ENCODE results near the gene LRFN2.

The LRFN2 gene

DNA sequence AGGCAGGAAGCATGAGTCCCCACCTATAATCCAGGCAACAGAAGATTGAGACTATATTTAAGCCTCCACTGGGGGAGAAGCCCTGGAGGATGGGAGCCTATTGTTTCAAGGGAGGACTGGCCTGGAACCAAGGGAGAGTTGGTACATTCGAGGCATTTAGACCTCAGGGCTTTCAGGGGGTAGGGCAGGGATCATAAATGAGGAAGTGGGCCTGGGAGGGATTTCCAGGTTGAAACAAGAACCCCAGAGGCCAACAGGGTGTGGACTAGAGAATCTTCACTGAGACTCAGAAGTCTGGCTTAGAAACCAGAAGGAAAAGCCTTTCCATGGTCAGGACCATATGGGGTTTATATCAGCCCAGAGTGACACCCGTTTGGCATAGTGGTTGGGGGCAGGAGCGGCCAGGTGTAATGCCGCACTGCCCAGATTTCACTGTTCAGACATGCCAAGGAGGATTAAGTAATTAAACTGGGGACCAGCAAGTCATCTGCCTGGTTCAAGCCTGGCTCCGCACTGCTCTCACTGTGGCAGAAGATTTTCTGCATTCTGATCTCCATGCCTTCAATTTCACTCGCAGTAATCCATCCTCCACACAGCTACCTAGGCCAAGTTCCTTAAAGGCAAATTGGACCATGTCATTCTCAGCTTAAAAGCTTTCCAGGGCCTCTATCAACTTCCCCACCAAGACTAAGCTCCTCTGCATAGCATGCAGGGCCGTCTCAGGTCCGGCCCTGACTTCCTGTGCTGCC, 17.8 kb downstream of the LRFN2 start:
- ChIA-PET CTCF (interaction anchor here (0.7 kb wide), 1 partner anchor 96 kb away, joined by 4 read pairs; no protein-coding TSS in a partner anchor), POLR2A (no interaction called here)
- no peak for TF ChIP-seq FOXM1 (IDR thresholded peaks at IDR 0.05; ENCODE audit: borderline replicate concordance)
- TF ChIP-seq TARDBP (IDR thresholded peaks at IDR 0.05): no peak
- no peak for TF ChIP-seq SP1 (IDR thresholded peaks at IDR 0.05)
- no peak for TF ChIP-seq PKNOX1 (IDR thresholded peaks at IDR 0.05)
- TF ChIP-seq NFRKB (IDR thresholded peaks at IDR 0.05): no peak
- TF ChIP-seq CTBP1 (IDR thresholded peaks at IDR 0.05; ENCODE audit: borderline replicate concordance): no peak
- no peak for TF ChIP-seq LEF1 (IDR thresholded peaks at IDR 0.05; ENCODE audit: borderline replicate concordance)
- TF ChIP-seq ARNT (IDR thresholded peaks at IDR 0.05): no peak
- TF ChIP-seq FOXK2 (IDR thresholded peaks at IDR 0.05): no peak
- no peak for TF ChIP-seq HDGF (IDR thresholded peaks at IDR 0.05; ENCODE audit: borderline replicate concordance)
- no peak for TF ChIP-seq ELF4 (IDR thresholded peaks at IDR 0.05)
- no peak for TF ChIP-seq L3MBTL2 (conservative IDR thresholded peaks at IDR 0.05)
- TF ChIP-seq FOXA1 (IDR thresholded peaks at IDR 0.05): no peak
- DNase-seq (ENCODE audit: extremely low spot score): no peak

DNA sequence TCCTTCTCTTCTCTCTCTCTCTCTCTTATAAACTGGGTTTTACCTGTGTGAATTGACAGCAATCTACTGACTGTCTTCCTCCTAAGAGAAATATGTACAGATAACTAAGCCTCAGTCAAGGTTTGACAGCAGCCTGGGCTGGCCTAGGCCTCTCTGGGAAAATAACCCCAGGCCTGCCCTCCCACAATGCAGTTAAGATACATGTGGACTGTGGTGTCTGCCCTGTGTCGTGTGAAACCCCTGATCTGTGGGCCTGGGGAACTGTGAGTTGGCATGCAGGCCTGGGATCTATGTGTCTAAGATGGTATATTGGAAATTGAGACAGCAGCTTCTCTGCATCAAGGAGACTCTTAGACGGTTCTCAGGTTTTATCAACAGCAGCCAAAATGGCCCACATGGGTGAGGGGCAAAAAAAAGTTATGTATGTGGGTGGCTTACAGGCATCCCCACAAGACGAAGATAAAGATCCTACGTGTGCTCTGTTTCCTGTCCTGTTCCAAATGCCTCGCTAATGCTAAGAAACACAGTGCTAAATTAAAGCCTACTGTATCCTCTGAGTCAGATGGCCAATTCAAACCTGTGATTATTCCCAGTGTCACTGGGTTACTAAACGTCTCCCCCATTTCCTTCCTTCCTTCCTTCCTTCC, 19.0 kb downstream of the LRFN2 start:
- CTCF ChIA-PET: interaction anchor here (0.7 kb wide), 1 partner anchor 97 kb away, joined by 4 read pairs; no protein-coding TSS in a partner anchor

DNA sequence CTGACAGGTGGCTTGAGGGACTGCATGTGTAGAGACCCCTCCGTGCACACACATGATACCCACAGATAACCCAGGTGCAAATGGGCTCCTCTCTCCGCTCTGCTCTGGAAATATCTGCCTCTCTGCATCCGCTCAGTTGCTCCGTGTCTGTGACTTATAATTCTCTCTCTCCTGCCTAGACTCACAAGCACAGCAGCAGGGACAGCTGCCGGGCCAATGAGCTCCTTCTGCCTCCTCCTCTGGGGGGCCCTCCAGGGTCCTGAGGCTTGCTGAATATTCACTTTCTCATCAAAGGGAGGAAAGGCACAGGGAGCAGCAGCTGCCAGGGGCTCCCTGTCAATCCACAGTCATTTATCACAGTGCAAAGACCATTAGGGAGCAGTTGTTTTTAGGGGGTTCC, 24.1 kb downstream of the LRFN2 start:
- no peak for TF ChIP-seq BHLHE40 (IDR thresholded peaks at IDR 0.05; ENCODE audit: borderline replicate concordance)
- no peak for TF ChIP-seq LEF1 (IDR thresholded peaks at IDR 0.05; ENCODE audit: borderline replicate concordance)
- TF ChIP-seq NFRKB (IDR thresholded peaks at IDR 0.05): no peak
- TF ChIP-seq ARNT (IDR thresholded peaks at IDR 0.05): no peak
- TF ChIP-seq FOXK2 (IDR thresholded peaks at IDR 0.05): no peak
- no peak for TF ChIP-seq HDGF (IDR thresholded peaks at IDR 0.05; ENCODE audit: borderline replicate concordance)
- no peak for TF ChIP-seq SP1 (IDR thresholded peaks at IDR 0.05)
- no peak for TF ChIP-seq L3MBTL2 (conservative IDR thresholded peaks at IDR 0.05)
- TF ChIP-seq TARDBP (IDR thresholded peaks at IDR 0.05): no peak
- no peak for TF ChIP-seq PKNOX1 (IDR thresholded peaks at IDR 0.05)
- no peak for TF ChIP-seq FOXA1 (IDR thresholded peaks at IDR 0.05)
- TF ChIP-seq ELF4 (IDR thresholded peaks at IDR 0.05): no peak
- no peak for TF ChIP-seq ZNF384 (IDR thresholded peaks at IDR 0.05)
- TF ChIP-seq CTBP1 (IDR thresholded peaks at IDR 0.05; ENCODE audit: borderline replicate concordance): no peak
- no peak for TF ChIP-seq FOXM1 (IDR thresholded peaks at IDR 0.05; ENCODE audit: borderline replicate concordance)
- no peak for TF ChIP-seq SUZ12 (IDR thresholded peaks at IDR 0.05)
- ChIA-PET CTCF (interaction anchor here (0.6 to 1.5 kb wide), 2 partner anchors 13 to 270 kb away, joined by 3 to 7 read pairs; no protein-coding TSS in a partner anchor), POLR2A (no interaction called here)
- DNase-seq (ENCODE audit: extremely low spot score): no peak

More for the DNA sequence above, 19.0 kb downstream of the LRFN2 start:
- DNase-seq (ENCODE audit: extremely low spot score): no peak
- POLR2A ChIA-PET: no interaction called here
- TF ChIP-seq PKNOX1 (IDR thresholded peaks at IDR 0.05) (no peak), ARNT (IDR thresholded peaks at IDR 0.05) (no peak)

GRCh38 chr6:40559056-40559455, 28.1 kb downstream of the LRFN2 start:
- ChIA-PET POLR2A (no interaction called here), CTCF (interaction anchor here (1.6 kb wide), 1 partner anchor 11 kb away, joined by 4 read pairs; no protein-coding TSS in a partner anchor)
- TF ChIP-seq ARNT (IDR thresholded peaks at IDR 0.05) (no peak), FOXA1 (IDR thresholded peaks at IDR 0.05) (no peak), FOXK2 (IDR thresholded peaks at IDR 0.05) (no peak)
- no peak for DNase-seq (ENCODE audit: extremely low spot score)

DNA sequence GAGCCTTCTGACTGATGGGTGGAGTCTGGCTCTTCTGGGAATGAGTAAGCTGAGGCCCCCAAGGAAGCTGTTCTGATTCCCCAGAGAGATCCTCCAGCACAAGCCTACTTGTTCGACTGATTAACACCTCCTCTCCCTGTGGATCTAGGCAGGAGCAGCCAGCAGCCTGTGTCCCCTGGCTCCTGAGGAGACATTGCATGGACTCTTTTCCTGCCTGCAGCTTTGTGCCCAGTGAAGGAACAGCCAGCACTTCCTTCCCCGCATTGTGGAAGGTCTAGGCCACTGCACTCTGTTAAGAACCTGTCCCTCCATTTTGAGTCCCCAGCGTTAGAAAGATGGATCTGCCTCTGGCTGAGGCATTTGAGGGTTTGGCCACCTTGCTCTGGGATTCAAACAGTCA, 29.1 kb downstream of the LRFN2 start:
- ChIA-PET POLR2A (no interaction called here), CTCF (interaction anchor here (1.6 kb wide), 1 partner anchor 10 kb away, joined by 4 read pairs; no protein-coding TSS in a partner anchor)
- DNase-seq (ENCODE audit: extremely low spot score): no peak
- TF ChIP-seq CTBP1 (IDR thresholded peaks at IDR 0.05; ENCODE audit: borderline replicate concordance): no peak
- no peak for TF ChIP-seq L3MBTL2 (conservative IDR thresholded peaks at IDR 0.05)
- no peak for TF ChIP-seq FOXA1 (IDR thresholded peaks at IDR 0.05)
- no peak for TF ChIP-seq TARDBP (IDR thresholded peaks at IDR 0.05)
- no peak for TF ChIP-seq ARNT (IDR thresholded peaks at IDR 0.05)
- TF ChIP-seq SUZ12 (IDR thresholded peaks at IDR 0.05): no peak
- TF ChIP-seq ZNF384 (IDR thresholded peaks at IDR 0.05): no peak

DNA sequence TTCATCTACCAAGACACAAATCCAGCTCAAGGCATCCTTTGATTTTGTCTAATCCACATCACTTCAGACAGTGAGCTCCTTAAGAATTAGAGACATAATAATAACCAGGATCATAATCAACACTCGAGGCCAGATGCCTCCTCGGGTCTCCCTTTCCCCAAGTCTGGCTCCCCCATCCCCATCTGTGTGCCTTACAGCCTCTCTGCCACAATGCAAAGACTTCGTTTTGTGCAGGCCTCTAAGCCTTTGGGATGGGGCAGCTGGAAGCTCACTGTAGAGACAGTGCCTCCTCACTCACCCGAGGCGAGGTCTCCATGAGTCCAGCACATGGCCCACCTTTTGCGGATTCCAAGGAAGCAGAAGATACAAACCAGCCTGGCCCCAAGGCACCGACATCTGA, 30.3 kb downstream of the LRFN2 start:
- CTCF ChIA-PET: no interaction called here
- TF ChIP-seq ZNF384 (IDR thresholded peaks at IDR 0.05) (no peak), ARNT (IDR thresholded peaks at IDR 0.05) (no peak), NFRKB (IDR thresholded peaks at IDR 0.05) (no peak), HDGF (IDR thresholded peaks at IDR 0.05; ENCODE audit: borderline replicate concordance) (no peak), SP1 (IDR thresholded peaks at IDR 0.05) (no peak), FOXM1 (IDR thresholded peaks at IDR 0.05; ENCODE audit: borderline replicate concordance) (no peak), CTBP1 (IDR thresholded peaks at IDR 0.05; ENCODE audit: borderline replicate concordance) (no peak), TARDBP (IDR thresholded peaks at IDR 0.05) (no peak), L3MBTL2 (conservative IDR thresholded peaks at IDR 0.05) (no peak), ELF4 (IDR thresholded peaks at IDR 0.05) (no peak), FOXK2 (IDR thresholded peaks at IDR 0.05) (no peak), FOXA1 (IDR thresholded peaks at IDR 0.05) (no peak), BHLHE40 (IDR thresholded peaks at IDR 0.05; ENCODE audit: borderline replicate concordance) (no peak), SUZ12 (IDR thresholded peaks at IDR 0.05) (no peak), PKNOX1 (IDR thresholded peaks at IDR 0.05) (no peak)
- DNase-seq (ENCODE audit: extremely low spot score): no peak
- POLR2A ChIA-PET: no interaction called here
